Measurements from ENCODE around the gene PXDN.

DNA sequence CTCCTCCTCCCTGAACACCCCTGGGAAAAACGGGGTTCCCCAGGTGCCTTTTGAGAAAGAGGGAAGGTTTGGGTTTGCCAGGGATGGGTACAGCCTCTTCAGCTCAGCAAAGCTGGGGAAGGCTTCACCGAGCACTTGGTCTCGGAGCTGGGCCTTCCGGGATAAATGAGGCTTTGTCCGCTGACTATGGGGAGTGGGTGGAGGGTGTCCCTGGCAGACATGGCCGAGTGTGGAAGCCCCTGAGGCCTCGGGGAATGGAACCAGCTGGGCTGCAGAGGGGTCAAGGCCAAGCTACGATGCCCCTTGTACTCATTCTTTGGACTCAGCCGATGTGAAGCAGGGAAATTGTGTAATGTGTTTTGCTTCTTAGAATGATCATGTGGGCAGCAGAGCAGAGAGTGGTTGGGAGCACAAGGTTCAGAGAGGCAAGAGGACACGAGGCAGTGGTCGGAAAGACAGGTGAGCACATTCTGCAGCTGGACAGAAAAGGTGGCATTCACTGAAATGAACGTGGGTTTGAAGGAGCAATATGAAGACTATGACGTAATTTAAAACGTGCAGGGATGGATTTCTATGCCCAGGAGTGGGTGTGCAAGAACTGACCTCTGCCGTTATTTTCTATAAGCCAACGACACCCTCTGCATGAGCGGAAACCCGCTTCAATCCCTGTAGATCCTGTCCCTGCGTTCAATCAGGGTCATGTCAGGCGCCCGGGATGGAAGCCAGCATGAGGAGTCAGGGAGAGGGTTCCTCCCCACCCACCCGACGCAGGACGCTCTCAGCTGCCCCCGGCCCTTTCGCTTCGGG lies 142.6 kb downstream of the PXDN start:
- TF ChIP-seq YY1 (IDR thresholded peaks at IDR 0.05; ENCODE audit: insufficient read depth, insufficient read length) (no peak), ZNF274 (IDR thresholded peaks at IDR 0.05; ENCODE audit: low read depth, low read length) (no peak)

Measured in NT2/D1 (cell line).